Omental fat pad (tissue), 4 donors: ENCODE results near the gene AKAP6. TPM values are rescaled to one million over a fixed set of nuclear protein-coding genes. Genes with fewer than 3 reads are reported as not detected.

Experiments
- ATAC-seq: fragments of 150-250 bp; one replicate; pipeline ENCODE4 v1.9.1; 2016; ENCODE audit warnings: mild to moderate bottlenecking, moderate library complexity; ENCODE audit not compliant: low FRiP score
- DNase-seq: peaks from one replicate; pipeline ENCODE4 v3.0.0-alpha.2; 2019; ENCODE audit warnings: low spot score
- total RNA-seq, 4 donors: library from RNA; depleted of rRNA; stranded (reverse); fragments of >200 nt; gene quantifications; one replicate each; pipeline ENCODE4 v1.1.0, GENCODE V29; 2016
- TF ChIP-seq, protein P1 (sequence below), 3 donors: fragments of 450-650 bp; IDR thresholded peaks; one replicate each; pipeline ENCODE4 v1.5.1; 2016 to 2017; ENCODE audit warnings: antibody characterized with exemption in 3 of 3, mild to moderate bottlenecking in 3 of 3, moderate library complexity in 2 of 3

The AKAP6 gene
- total RNA-seq, 4 donors from 2014 or later, result 3.3 to 8.7 (median 5.2) TPM

GRCh38 chr14:32304296-32304695, 24.8 kb upstream of the AKAP6 start:
- no peak for ATAC-seq
- no peak for DNase-seq
- TF ChIP-seq, protein P1, sequence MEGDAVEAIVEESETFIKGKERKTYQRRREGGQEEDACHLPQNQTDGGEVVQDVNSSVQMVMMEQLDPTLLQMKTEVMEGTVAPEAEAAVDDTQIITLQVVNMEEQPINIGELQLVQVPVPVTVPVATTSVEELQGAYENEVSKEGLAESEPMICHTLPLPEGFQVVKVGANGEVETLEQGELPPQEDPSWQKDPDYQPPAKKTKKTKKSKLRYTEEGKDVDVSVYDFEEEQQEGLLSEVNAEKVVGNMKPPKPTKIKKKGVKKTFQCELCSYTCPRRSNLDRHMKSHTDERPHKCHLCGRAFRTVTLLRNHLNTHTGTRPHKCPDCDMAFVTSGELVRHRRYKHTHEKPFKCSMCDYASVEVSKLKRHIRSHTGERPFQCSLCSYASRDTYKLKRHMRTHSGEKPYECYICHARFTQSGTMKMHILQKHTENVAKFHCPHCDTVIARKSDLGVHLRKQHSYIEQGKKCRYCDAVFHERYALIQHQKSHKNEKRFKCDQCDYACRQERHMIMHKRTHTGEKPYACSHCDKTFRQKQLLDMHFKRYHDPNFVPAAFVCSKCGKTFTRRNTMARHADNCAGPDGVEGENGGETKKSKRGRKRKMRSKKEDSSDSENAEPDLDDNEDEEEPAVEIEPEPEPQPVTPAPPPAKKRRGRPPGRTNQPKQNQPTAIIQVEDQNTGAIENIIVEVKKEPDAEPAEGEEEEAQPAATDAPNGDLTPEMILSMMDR (IDR thresholded peaks at IDR 0.05), result no peak

GRCh38 chr14:32306549-32306948, 22.5 kb upstream of the AKAP6 start:
- no peak for ATAC-seq
- no peak for DNase-seq
- TF ChIP-seq, protein P1 (IDR thresholded peaks at IDR 0.05), result no peak

GRCh38 chr14:32307881-32308582, 21.1 kb upstream of the AKAP6 start:
- DNase-seq (no peak), ATAC-seq (no peak)
- TF ChIP-seq, protein P1 (IDR thresholded peaks at IDR 0.05), result no peak

- ATAC-seq (no peak), DNase-seq (no peak)
- TF ChIP-seq, protein P1 (IDR thresholded peaks at IDR 0.05), result no peak
Measured at GRCh38 chr14:32310876-32311275, 18.2 kb upstream of the AKAP6 start.

GRCh38 chr14:32311294-32312009, 17.6 kb upstream of the AKAP6 start:
- TF ChIP-seq, protein P1 (IDR thresholded peaks at IDR 0.05), result no peak
- ATAC-seq (no peak), DNase-seq (no peak)

GRCh38 chr14:32312010-32312331, 17.1 kb upstream of the AKAP6 start:
- TF ChIP-seq, protein P1 (IDR thresholded peaks at IDR 0.05), result no peak
- ATAC-seq, result no peak

More at GRCh38 chr14:32312010-32312331, 17.1 kb upstream of the AKAP6 start:
- DNase-seq, result no peak
